ENCODE data around the gene OR2V1. TPM values are rescaled to one million over a fixed set of nuclear protein-coding genes. Genes with fewer than 3 reads are reported as not detected.
"Not testable (repeated sequence)": the region's sequence is repeated elsewhere in the genome, so short reads cannot be mapped to it uniquely, and the experiment has no call there.

Gene OR2V1
- total RNA-seq, 1 donor from 2014 or later: not detected

DNA sequence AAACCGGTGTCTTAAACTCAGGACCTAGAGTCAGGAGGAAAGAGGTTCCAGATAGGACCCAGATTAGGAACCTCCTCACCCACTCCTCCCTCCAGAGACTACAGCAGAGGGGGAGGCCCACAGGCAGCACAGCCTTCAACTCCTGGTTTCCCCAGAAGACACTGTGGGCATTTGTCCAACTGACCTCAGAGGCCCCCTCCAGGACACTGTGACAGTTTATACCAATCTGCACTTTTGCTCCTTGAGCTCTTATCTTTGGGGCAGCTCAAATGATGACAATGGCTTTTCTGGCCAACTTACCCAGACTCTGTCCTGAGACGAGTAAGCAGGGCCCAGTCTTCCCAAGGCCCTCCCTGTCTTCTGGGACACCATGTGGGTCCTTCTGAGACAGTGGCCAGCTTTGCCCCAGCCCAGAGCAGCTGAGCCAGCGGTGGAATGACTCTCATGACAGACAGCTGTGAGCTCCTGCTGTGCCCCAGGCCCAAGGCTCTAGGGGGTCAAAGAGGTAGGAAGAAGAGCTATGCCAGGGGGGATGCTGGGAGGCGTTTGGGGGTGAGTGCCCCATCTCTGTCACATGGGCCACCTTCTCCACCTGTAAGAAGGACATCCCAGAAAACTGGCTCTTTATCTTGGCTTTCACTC lies 30.7 kb upstream of the OR2V1 start:
- no peak for ATAC-seq
- DNase-seq (ENCODE audit: missing footprints): no peak
- intact Hi-C loops (cut with DNase I): no loop called here

DNA sequence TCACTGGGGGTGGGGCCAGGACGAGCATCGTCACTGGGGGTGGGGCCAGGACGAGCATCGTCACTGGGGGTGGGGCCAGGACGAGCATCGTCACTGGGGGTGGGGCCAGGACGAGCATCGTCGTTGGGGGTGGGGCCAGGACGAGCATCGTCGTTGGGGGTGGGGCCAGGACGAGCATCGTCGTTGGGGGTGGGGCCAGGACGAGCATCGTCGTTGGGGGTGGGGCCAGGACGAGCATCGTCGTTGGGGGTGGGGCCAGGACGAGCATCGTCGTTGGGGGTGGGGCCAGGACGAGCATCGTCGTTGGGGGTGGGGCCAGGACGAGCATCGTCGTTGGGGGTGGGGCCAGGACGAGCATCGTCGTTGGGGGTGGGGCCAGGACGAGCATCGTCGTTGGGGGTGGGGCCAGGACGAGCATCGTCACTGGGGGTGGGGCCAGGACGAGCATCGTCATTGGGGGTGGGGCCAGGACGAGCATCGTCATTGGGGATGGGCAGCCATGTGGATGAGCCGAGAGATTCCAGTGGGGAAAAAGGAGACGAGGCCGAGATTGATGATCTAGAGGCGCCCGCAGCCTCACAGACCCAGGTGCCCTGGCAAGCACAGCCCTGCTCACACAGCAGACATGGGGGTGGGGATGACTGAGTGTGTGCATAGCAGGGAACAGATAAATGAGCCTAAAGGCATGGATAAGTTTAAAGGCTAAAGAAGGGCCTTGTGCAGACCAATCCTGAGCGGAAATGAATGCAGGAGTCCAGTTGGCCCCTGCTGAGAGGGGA lies 30.0 kb upstream of the OR2V1 start:
- DNase-seq (ENCODE audit: missing footprints); intact Hi-C loops (cut with DNase I); ATAC-seq: not testable (repeated sequence)

DNA sequence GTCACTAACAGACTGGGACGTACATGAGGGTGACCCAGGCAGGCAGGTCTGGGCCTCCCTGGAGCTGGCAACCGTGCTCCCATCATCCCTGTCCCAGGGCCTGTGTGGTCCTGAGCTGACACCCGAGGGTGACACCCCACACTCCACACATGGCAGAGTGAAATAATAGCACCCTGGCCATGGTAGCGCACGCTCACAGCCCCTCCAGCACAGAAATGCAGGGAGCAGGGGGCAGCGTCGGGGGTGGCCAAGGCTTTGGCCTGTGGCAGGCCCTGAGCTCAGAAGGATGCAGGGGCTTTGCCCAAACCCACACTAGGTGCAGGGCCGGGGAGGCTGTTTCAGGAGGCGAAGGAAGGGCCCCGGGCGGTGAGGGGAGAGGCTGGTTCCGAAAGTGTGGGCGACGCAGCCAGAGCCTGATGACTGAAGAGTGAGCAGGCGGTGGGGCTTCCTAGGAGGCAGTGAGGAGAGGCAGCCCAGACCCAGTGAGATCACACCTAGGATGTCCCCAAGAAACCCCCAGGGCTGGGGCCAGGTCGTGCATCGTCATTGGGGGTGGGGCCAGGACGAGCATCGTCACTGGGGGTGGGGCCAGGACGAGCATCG lies 29.3 kb upstream of the OR2V1 start:
- ATAC-seq (peak; percentile 41), DNase-seq (ENCODE audit: missing footprints) (peak; percentile 81)
- intact Hi-C loops (cut with DNase I): no loop called here

GRCh38 chr5:181159286-181160151 lies 28.6 kb upstream of the OR2V1 start:
- peak; percentile 91 for DNase-seq (ENCODE audit: missing footprints)
- ATAC-seq: peak; percentile 94
- intact Hi-C loops (cut with DNase I): loop anchor here (10.0 kb wide), 2 partner anchors 295 to 375 kb away; partner anchors contain the start of gene ZFP62

GRCh38 chr5:181158869-181159268 lies 27.9 kb upstream of the OR2V1 start:
- DNase-seq (ENCODE audit: missing footprints) (no peak), ATAC-seq (no peak)
- intact Hi-C loops (cut with DNase I): loop anchor here (10.0 kb wide), 2 partner anchors 294 to 374 kb away; partner anchors contain the start of gene ZFP62

GRCh38 chr5:181156758-181157157 lies 25.8 kb upstream of the OR2V1 start:
- no peak for ATAC-seq
- intact Hi-C loops (cut with DNase I): loop anchor here (10.0 kb wide), 2 partner anchors 292 to 372 kb away; partner anchors contain the start of gene ZFP62
- no peak for DNase-seq (ENCODE audit: missing footprints)

GRCh38 chr5:181153814-181154213 lies 22.8 kb upstream of the OR2V1 start:
- intact Hi-C loops (cut with DNase I): loop anchor here (10.0 kb wide), 2 partner anchors 289 to 369 kb away; partner anchors contain the start of gene ZFP62
- ATAC-seq (no peak), DNase-seq (ENCODE audit: missing footprints) (no peak)

- intact Hi-C loops (cut with DNase I): loop anchor here (10.0 kb wide), 2 partner anchors 288 to 368 kb away; partner anchors contain the start of gene ZFP62
Observed at GRCh38 chr5:181152406-181152805, 21.4 kb upstream of the OR2V1 start.

GRCh38 chr5:181151146-181151545 lies 20.2 kb upstream of the OR2V1 start:
- DNase-seq (ENCODE audit: missing footprints): no peak
- intact Hi-C loops (cut with DNase I): loop anchor here (10.0 kb wide), 2 partner anchors 286 to 366 kb away; partner anchors contain the start of gene ZFP62
- no peak for ATAC-seq

More at GRCh38 chr5:181152406-181152805, 21.4 kb upstream of the OR2V1 start:
- no peak for ATAC-seq
- DNase-seq (ENCODE audit: missing footprints): no peak

- DNase-seq (ENCODE audit: missing footprints) (no peak), ATAC-seq (no peak)
- intact Hi-C loops (cut with DNase I): loop anchor here (10.0 kb wide), 2 partner anchors 285 to 365 kb away; partner anchors contain the start of gene ZFP62
Observed at GRCh38 chr5:181149806-181150733, 19.1 kb upstream of the OR2V1 start.

- no peak for ATAC-seq
- intact Hi-C loops (cut with DNase I): no loop called here
Observed at GRCh38 chr5:181149355-181149754, 18.4 kb upstream of the OR2V1 start.

GRCh38 chr5:181146927-181147636 lies 16.1 kb upstream of the OR2V1 start, which contains the start of gene OR2V2:
Gene OR2V2 (plus strand): TSS chr5:181147586. CDS start chr5:181154943, 7,357 bp downstream.
- intact Hi-C loops (cut with DNase I); DNase-seq (ENCODE audit: missing footprints): not testable (repeated sequence)

More at GRCh38 chr5:181149355-181149754, 18.4 kb upstream of the OR2V1 start:
- DNase-seq (ENCODE audit: missing footprints): no peak

GRCh38 chr5:181145133-181145532 lies 14.2 kb upstream of the OR2V1 start:
- DNase-seq (ENCODE audit: missing footprints): no peak
- no peak for ATAC-seq
- intact Hi-C loops (cut with DNase I): no loop called here

More at GRCh38 chr5:181146927-181147636, 16.1 kb upstream of the OR2V1 start, which contains the start of gene OR2V2:
- not testable (repeated sequence) for ATAC-seq

- no peak for DNase-seq (ENCODE audit: missing footprints)
- ATAC-seq: no peak
- intact Hi-C loops (cut with DNase I): no loop called here
Observed at GRCh38 chr5:181142054-181142453, 11.1 kb upstream of the OR2V1 start.

GRCh38 chr5:181140766-181141165 lies 9.8 kb upstream of the OR2V1 start:
- ATAC-seq (no peak), DNase-seq (ENCODE audit: missing footprints) (peak; percentile 43)
- intact Hi-C loops (cut with DNase I): no loop called here

DNA sequence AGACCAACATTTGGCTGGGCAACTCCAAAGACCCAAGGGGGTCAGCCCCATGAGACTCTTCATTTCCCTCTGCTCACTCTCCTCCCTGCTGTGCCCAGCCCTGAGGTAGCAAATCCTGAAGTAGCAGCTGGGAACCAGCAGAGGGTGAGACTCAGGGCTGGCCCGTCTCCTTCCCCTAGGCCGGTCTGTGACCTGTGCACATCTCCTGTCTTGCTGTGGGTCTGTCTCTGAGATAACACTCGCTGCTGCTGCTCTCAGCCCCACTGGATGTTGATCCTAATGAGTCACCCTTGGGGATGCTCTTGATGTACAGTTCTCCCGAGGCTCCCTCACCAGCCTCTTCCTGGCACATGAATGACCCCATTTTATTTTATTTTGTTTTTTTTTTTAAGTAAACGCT lies 7.3 kb upstream of the OR2V1 start:
- intact Hi-C loops (cut with DNase I): no loop called here
- DNase-seq (ENCODE audit: missing footprints): no peak
- ATAC-seq: no peak

All from Right ventricle myocardium inferior (tissue), 1 donor.